Measurements from ENCODE around the gene ST3GAL4.

ST3GAL4 gene

DNA sequence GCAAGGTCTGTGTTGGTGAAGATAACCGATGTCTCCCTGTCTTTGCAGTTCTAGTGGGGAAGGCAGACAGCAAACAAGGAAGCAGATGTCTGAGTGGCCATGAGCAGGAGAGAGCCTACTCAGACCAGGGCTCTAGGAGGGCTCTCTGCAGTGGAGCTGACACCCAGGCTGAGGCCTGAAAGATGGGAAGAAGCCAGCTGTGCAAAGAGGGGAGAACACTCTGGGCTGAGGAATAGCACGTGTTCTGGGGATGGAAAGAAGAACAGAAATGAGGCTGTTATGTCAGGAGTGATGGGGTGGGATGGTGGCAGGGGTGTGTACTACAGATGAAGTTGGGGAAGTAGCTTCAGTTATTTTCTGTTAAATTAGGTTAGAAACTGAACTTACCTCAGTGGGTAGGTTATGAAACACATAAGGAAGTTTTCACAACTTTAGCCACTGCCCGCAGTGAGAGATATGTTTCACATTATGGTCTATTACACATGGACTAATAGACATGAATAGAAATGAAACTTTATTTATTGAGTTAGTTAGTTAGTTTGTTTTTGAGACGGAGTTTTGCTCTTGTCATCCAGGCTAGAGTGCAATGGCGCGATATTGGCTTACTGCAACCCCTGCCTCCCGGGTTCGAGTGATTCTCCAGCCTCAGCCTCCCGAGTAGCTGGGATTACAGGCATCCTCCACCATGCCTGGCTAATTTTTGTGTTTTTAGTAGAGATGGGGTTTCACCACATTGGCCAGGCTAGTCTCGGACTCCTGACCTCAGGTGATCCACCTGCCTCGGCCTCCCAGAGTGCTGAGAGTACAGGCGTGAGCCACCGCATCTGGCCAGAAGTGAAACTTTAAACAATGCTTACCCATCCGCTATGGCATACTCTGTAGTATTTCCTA, 43.8 kb upstream of the ST3GAL4 start:
- no peak for DNase-seq (ENCODE audit: extremely low read depth, low read depth)
- TF ChIP-seq, protein P1, sequence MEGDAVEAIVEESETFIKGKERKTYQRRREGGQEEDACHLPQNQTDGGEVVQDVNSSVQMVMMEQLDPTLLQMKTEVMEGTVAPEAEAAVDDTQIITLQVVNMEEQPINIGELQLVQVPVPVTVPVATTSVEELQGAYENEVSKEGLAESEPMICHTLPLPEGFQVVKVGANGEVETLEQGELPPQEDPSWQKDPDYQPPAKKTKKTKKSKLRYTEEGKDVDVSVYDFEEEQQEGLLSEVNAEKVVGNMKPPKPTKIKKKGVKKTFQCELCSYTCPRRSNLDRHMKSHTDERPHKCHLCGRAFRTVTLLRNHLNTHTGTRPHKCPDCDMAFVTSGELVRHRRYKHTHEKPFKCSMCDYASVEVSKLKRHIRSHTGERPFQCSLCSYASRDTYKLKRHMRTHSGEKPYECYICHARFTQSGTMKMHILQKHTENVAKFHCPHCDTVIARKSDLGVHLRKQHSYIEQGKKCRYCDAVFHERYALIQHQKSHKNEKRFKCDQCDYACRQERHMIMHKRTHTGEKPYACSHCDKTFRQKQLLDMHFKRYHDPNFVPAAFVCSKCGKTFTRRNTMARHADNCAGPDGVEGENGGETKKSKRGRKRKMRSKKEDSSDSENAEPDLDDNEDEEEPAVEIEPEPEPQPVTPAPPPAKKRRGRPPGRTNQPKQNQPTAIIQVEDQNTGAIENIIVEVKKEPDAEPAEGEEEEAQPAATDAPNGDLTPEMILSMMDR (IDR thresholded peaks at IDR 0.05; ENCODE audit: low read depth, low read length, missing control alignments), result no peak
- H3K4me3 ChIP-seq (replicated peaks; ENCODE audit: low read depth, low read length), result no peak overlapping the region

DNA sequence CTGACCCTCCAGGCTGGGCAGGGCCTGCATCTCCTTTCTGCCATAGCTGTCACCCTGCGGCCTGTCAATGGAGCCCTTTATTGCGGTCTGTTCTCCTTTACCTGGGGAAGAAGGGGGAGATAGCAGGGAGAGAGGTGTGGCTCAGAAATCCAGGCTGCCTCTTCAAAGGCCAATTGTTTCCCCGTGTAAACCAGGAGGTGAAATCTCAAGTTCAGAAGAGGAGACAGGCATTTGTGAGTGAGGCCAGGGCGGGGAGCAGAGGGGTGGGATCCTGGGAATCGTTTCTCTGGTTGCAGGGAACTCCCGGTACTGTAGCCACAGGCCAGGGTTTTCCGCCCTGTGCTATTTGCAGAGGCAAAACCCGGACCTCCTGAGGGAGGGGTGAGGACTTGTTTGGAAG, 42.5 kb upstream of the ST3GAL4 start:
- H3K4me3 ChIP-seq (replicated peaks; ENCODE audit: low read depth, low read length), result no peak overlapping the region
- DNase-seq (ENCODE audit: extremely low read depth, low read depth), result no peak
- TF ChIP-seq, protein P1 (IDR thresholded peaks at IDR 0.05; ENCODE audit: low read depth, low read length, missing control alignments), result no peak

DNA sequence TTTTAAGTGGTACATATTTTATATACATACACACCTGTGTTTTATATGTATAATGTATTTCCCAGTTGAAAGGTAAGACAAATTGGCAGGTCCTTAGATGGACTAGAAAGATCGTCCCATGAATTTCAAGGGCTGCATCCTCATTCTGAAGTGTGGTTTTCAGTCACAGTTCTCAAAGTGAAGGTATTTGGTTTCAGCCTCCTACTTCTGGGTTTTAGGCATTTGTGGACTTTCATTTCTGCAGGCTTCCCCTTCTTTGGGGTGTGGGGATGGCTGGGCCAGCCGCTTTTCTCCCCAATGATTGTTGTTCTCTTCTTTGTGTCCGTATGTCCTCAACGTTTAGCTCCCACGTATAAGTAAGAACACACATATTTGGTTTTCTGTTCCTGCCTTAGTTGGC, 41.7 kb upstream of the ST3GAL4 start:
- no peak for DNase-seq (ENCODE audit: extremely low read depth, low read depth)
- TF ChIP-seq, protein P1 (IDR thresholded peaks at IDR 0.05; ENCODE audit: low read depth, low read length, missing control alignments), result no peak
- no peak overlapping the region for H3K4me3 ChIP-seq (replicated peaks; ENCODE audit: low read depth, low read length)

DNA sequence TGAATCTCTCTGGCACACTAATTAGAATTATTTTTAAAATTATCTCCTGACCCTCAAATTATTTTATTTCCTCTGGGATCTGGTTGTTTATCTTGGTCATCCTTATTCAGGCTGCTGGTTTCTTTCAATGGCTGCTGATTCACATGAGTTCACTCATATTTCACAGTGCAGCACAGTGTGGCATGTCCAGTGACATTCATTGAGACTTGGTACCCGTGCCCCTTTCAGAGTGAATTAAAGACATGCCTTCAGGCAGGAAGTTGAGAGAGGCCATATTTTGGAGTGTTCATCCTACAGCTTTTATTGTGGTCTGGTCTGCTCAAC, 38.1 kb upstream of the ST3GAL4 start:
- H3K4me3 ChIP-seq (replicated peaks; ENCODE audit: low read depth, low read length), result peak overlapping the region; percentile 24; the same call in 1 of the 2 replicates
- TF ChIP-seq, protein P1 (IDR thresholded peaks at IDR 0.05; ENCODE audit: low read depth, low read length, missing control alignments), result no peak
- DNase-seq (ENCODE audit: extremely low read depth, low read depth), result no peak

DNA sequence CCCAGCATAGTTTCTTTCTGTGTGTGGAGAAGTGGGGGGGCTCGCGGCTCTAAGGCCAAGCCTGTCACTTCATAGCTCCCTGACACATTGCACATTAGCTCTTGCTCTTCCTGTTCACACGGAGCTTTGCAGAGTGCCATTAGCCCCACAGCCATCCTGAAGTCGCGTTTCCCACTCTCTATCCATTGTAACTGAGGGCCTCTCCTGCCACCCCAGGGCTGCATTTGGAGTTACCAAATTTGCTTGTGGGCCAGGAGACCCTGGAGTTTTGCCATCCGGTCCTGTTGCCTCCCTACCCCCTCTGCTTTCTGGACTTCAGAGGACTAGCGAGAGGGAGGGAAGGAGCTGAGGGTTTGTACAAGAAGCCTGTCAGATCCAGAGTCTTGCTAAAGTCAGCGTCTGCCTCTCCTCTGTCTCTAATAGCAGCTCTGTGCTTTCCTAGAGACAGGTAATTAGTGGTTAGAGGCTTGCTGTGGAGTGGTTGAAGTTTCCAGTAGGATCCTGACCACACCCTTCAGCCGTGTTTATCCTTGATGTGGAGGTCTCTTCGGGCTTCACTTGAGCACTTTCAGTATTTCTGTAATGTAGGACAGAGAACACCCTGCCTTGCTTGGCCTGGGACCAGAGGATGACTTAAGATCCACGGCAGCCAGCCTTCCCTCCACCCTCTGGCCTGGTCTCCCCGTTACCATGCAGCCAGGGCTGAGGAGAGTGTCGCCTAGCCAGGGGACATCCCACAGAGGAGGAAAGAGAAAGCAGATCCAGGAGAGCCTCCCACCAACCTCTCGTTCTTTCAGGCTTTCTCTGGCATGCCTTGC, 37.5 kb upstream of the ST3GAL4 start:
- peak; percentile 65 for DNase-seq (ENCODE audit: extremely low read depth, low read depth)
- TF ChIP-seq, protein P1 (IDR thresholded peaks at IDR 0.05; ENCODE audit: low read depth, low read length, missing control alignments), result no peak
- peak overlapping the region; percentile 24 for H3K4me3 ChIP-seq (replicated peaks; ENCODE audit: low read depth, low read length)

DNA sequence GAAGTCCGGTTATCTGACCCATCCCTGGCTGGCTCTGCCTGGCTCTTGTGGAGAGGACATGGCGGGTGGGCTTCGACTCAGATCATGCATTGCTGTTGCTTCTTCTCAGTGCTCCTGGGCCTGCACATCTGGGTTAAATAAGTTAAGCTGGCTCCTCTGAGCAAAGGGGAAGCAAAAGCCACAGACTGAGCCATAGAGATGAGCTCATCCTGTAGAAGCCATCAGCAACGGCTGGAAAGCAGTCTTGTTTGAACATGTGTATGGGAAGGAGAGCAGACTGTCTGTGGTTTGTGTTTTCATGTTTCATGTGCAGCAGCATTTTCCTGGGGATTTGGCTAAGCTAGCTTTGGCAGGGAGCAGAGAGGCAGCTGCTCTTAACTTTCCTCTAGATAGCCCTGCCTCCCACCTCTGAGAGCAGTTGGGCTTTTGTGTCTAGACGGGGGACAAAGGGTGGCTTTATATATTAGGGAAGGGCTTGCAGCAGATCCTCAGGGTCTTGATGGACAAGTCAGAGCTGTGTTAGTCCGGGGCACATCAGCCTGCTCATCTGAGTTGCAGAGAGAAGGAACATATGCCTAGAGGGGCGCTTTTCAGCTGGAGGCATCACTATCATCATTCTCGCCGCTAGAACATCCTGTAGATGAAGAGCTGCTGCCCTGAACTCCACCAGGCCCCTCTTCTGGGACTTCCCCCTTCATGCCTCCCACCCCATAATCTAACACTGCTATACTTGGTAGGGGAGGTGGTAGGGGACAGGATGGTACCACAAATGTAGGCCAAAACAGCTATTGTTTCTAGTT, 36.7 kb upstream of the ST3GAL4 start:
- peak overlapping the region; percentile 24 for H3K4me3 ChIP-seq (replicated peaks; ENCODE audit: low read depth, low read length)
- DNase-seq (ENCODE audit: extremely low read depth, low read depth), result peak; percentile 93
- TF ChIP-seq, protein P1 (IDR thresholded peaks at IDR 0.05; ENCODE audit: low read depth, low read length, missing control alignments), result no peak

Data from HFF-Myc (cell line).